BJ (cell line): Measurements from ENCODE around the gene MOB3A. TPM values are rescaled to one million over a fixed set of nuclear protein-coding genes. Genes with fewer than 3 reads are reported as not detected.

Experiments
- CTCF ChIA-PET: fragments of 350-600 bp; formaldehyde crosslinking; extraction: SDS; loops from one replicate; lab custom pipeline; 2021; ENCODE audit warnings: antibody characterized with exemption, inconsistent platforms; lab: Yijun Ruan, JAX
- POLR2A ChIA-PET: fragments of 300-600 bp; sonication (Branson Sonifier 250); formaldehyde crosslinking; extraction: SDS; loops from one replicate; lab custom pipeline; 2021; ENCODE audit warnings: antibody characterized with exemption; lab: Charles Lee
- DNase-seq: peaks from one replicate; pipeline ENCODE4 v3.0.0-alpha.2; 2011; ENCODE audit warnings: low read depth
- H3K27me3 ChIP-seq: 2 replicates; pipeline ENCODE4 v1.6.0; 2011; ENCODE audit warnings: low read length; ENCODE audit not compliant: control insufficient read depth, insufficient read depth
- H3K36me3 ChIP-seq: 2 replicates; pipeline ENCODE4 v1.5.1; 2011; ENCODE audit warnings: low read length; ENCODE audit not compliant: control insufficient read depth, insufficient read depth
- H3K4me3 ChIP-seq: 2 replicates; pipeline ENCODE4 v1.5.1; 2011; ENCODE audit warnings: low read depth, mild to moderate bottlenecking, control low read depth, low read length
- CTCF ChIP-seq: IDR thresholded peaks from 2 replicates; pipeline ENCODE4 v1.5.1; 2011; ENCODE audit warnings: low read depth, mild to moderate bottlenecking, control low read depth, inconsistent platforms, low read length, moderate library complexity; ENCODE audit not compliant: insufficient read depth
- polyA plus RNA-seq: library from polyadenylated mRNA; depleted of rRNA; stranded (reverse); fragments of >200 nt; gene quantifications from 2 replicates; pipeline ENCODE4 v1.2.3, GENCODE V29; 2011

Gene MOB3A
- polyA plus RNA-seq, 1 experiment: 50.5 TPM

- no peak for TF ChIP-seq CTCF
- H3K36me3 ChIP-seq: peaks cover 29% of the 10 kb centered on the region
- ChIA-PET POLR2A (no interaction called here), CTCF (no interaction called here)
- no peak for DNase-seq
- H3K4me3 ChIP-seq: no peak overlapping the region
- no peaks in the 10 kb centered on the region for H3K27me3 ChIP-seq
Measured at GRCh38 chr19:2079076-2079864, 16.9 kb downstream of the MOB3A start.

GRCh38 chr19:2077833-2078619 is 18.1 kb downstream of the MOB3A start:
- ChIA-PET POLR2A (no interaction called here), CTCF (no interaction called here)
- no peak for DNase-seq
- no peak for TF ChIP-seq CTCF
- peaks cover 27% of the 10 kb centered on the region for H3K36me3 ChIP-seq
- no peaks in the 10 kb centered on the region for H3K27me3 ChIP-seq
- no peak overlapping the region for H3K4me3 ChIP-seq

- POLR2A ChIA-PET: no interaction called here
- H3K27me3 ChIP-seq: no peaks in the 10 kb centered on the region
- DNase-seq: no peak
- no peak for TF ChIP-seq CTCF
- CTCF ChIA-PET: no interaction called here
- H3K4me3 ChIP-seq: no peak overlapping the region
- peaks cover 33% of the 10 kb centered on the region for H3K36me3 ChIP-seq
Measured at GRCh38 chr19:2077398-2077797, 18.7 kb downstream of the MOB3A start.

GRCh38 chr19:2076526-2076944 is 19.6 kb downstream of the MOB3A start:
- DNase-seq: no peak
- ChIA-PET CTCF (interaction anchor here (0.8 kb wide), 1 partner anchor 147 kb away, joined by 3 read pairs; no protein-coding TSS in a partner anchor), POLR2A (no interaction called here)
- Histone ChIP-seq H3K4me3 (no peak overlapping the region), H3K36me3 (peaks cover 34% of the 10 kb centered on the region), H3K27me3 (no peaks in the 10 kb centered on the region)
- TF ChIP-seq CTCF: no peak
